ENCODE measurements around the gene CDK17.

- TF ChIP-seq RAD21 (IDR thresholded peaks at IDR 0.05; ENCODE audit: low read depth) (no peak), TEAD4 (IDR thresholded peaks at IDR 0.05) (no peak), TAF1 (IDR thresholded peaks at IDR 0.05; ENCODE audit: low read depth) (no peak), FOXM1 (IDR thresholded peaks at IDR 0.05; ENCODE audit: borderline replicate concordance, low read depth) (no peak), YY1 (IDR thresholded peaks at IDR 0.05; ENCODE audit: low read depth) (no peak), TCF12 (IDR thresholded peaks at IDR 0.05; ENCODE audit: low read depth) (no peak), CEBPB (IDR thresholded peaks at IDR 0.05) (no peak), EGR1 (IDR thresholded peaks at IDR 0.05) (no peak), EP300 (IDR thresholded peaks at IDR 0.05; ENCODE audit: borderline replicate concordance) (no peak), ZBTB7A (IDR thresholded peaks at IDR 0.05; ENCODE audit: low read depth) (no peak), CREB1 (IDR thresholded peaks at IDR 0.05; ENCODE audit: low read depth) (no peak), NFIC (IDR thresholded peaks at IDR 0.05) (no peak)
- TF ChIP-seq, protein P1, sequence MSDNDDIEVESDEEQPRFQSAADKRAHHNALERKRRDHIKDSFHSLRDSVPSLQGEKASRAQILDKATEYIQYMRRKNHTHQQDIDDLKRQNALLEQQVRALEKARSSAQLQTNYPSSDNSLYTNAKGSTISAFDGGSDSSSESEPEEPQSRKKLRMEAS (IDR thresholded peaks at IDR 0.05), result no peak
- TF ChIP-seq, protein P2, sequence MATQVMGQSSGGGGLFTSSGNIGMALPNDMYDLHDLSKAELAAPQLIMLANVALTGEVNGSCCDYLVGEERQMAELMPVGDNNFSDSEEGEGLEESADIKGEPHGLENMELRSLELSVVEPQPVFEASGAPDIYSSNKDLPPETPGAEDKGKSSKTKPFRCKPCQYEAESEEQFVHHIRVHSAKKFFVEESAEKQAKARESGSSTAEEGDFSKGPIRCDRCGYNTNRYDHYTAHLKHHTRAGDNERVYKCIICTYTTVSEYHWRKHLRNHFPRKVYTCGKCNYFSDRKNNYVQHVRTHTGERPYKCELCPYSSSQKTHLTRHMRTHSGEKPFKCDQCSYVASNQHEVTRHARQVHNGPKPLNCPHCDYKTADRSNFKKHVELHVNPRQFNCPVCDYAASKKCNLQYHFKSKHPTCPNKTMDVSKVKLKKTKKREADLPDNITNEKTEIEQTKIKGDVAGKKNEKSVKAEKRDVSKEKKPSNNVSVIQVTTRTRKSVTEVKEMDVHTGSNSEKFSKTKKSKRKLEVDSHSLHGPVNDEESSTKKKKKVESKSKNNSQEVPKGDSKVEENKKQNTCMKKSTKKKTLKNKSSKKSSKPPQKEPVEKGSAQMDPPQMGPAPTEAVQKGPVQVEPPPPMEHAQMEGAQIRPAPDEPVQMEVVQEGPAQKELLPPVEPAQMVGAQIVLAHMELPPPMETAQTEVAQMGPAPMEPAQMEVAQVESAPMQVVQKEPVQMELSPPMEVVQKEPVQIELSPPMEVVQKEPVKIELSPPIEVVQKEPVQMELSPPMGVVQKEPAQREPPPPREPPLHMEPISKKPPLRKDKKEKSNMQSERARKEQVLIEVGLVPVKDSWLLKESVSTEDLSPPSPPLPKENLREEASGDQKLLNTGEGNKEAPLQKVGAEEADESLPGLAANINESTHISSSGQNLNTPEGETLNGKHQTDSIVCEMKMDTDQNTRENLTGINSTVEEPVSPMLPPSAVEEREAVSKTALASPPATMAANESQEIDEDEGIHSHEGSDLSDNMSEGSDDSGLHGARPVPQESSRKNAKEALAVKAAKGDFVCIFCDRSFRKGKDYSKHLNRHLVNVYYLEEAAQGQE (IDR thresholded peaks at IDR 0.05; ENCODE audit: low read depth), result no peak
Observed at GRCh38 chr12:96344124-96344695, 56.0 kb downstream of the CDK17 start.
